Measurements from ENCODE around the gene PPM1F.
"Not testable (repeated sequence)": the region's sequence is repeated elsewhere in the genome, so short reads cannot be mapped to it uniquely, and the experiment has no call there.

Gene PPM1F

GRCh38 chr22:21881841-21882753, 70.6 kb downstream of the PPM1F start:
- DNase-seq = no peak

GRCh38 chr22:21876486-21877176, 76.0 kb downstream of the PPM1F start:
- peak; percentile 70 for DNase-seq

GRCh38 chr22:21874953-21875352, 77.7 kb downstream of the PPM1F start:
- DNase-seq = not testable (repeated sequence)

GRCh38 chr22:21873619-21874018, 79.0 kb downstream of the PPM1F start:
- no peak for DNase-seq

GRCh38 chr22:21872741-21873140, 79.9 kb downstream of the PPM1F start:
- DNase-seq = not testable (repeated sequence)

All from activated effector memory CD4-positive, alpha-beta T cell treated with anti-CD3 and anti-CD28 coated beads, Interleukin-2, amount 50 U/mL, for 16 hours (primary cell).